HG03159 (cell line): Measurements from ENCODE around the gene MICOS13.

Source experiments
- ATAC-seq: cut with Tn5 transposase; IDR thresholded peaks from one replicate; pipeline ENCODE4 v1.9.1; 2021; ENCODE audit warnings: mild to moderate bottlenecking, moderate library complexity; ENCODE audit not compliant: unreplicated experiment

MICOS13 gene

GRCh38 chr19:5671600-5671999 lies 8.7 kb downstream of the MICOS13 start:
- ATAC-seq = no peak

DNA sequence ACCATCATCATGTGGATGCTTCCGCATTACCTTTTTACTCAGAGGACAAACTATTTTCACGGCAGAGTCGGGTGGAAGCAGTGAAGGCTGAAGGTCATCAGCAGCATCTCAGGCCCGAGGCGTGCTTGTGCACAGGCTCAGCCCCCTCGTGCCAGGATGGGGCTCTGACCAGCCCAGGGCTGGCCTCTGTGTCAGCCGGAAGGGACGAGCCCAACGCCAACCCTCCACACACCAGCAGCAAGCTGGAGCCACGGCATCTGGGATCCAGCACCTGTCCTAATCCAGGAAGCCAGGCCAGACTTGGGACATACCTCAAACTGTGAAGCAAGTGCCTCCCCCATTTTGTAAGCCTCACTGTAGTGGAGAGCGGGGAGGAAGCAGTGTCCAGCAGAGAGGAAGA lies 11.1 kb downstream of the MICOS13 start:
- ATAC-seq = no peak

DNA sequence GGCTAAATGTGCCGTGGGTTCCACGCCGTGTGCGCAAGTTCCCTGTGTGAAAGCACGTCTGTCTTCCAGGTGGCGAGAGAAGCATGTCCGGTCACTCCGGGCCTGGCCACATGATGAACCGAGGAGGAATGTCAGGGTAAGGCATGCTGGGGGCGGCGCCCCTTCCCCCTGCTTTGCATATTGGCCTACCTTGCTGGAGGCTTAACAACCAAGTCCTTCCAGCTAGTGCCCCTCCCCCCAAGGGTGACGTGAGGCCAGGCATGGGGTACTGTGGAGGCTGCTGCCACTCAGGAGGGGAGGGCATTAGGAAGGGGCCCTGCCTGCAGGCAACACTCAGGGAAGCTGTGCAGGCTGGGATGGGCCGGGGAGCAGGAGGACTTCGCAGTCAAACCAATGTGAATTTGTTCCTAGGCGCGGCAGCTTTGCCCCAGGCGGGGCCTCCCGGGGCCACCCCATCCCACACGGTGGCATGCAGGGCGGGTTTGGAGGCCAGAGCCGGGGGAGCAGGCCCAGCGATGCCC lies 12.5 kb downstream of the MICOS13 start:
- ATAC-seq = no peak

DNA sequence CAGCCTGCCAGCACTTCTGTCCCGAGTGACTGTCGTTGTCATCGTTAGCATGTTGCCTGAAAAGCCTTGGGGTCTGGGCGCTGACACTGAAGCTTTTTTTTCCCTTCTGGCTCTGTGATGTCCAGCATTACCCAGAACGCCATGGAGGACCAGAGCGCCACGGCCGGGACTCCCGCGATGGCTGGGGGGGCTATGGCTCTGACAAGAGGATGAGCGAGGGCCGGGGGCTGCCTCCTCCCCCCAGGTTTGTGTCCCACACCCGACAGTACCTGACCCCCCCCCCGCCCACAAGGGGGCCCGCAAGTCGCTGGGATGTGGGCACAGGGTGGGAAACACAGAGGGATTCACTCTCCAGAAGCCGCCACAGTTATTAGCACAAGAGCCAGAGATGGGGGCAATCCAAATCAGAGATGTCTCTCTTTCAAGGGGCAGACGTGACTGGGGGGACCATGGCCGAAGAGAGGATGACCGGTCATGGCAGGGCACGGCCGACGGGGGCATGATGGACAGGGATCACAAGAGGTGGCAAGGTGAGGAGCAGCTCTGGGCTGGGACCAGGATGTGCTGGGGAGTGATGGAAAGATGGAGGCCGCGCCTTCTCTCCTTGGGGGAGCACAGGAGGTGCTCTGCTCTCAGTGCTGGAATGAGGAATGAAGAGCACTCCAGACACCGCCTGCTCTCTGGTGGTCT lies 13.2 kb downstream of the MICOS13 start:
- ATAC-seq = no peak

DNA sequence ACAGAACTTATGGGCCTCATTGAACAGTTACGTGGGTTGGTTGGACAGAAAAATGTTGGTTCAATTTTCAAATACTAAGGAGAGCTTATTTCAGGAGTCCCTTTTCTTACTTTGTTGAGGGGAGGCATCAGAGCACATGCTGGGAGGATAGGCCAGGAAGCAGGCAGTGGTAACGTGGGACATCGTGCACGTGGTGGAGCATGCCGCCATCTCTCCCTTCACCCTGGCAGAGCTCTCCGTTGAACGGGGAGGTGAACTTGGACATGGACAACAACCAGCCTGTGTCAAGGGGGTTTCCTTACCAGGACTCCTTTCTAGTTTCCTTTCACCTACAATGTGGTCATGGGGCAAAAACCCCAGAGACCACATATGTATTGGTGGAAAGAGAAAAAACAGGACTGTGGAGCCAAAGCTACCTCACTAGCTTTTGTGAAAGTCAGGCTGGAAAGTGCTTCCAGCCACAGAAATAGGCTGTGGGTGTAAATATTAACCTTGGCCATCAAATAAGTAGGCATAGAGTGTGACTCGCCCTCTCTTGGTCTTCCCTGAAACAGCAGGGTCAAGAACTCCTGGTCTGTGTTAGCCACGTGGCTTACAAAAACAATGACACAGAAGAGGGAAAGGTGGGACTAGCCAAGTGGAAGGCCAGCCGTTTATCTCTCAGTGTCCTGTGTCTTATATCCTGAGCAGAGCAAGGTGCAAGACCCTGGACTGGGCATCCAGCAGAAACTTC lies 14.4 kb downstream of the MICOS13 start:
- no peak for ATAC-seq

GRCh38 chr19:5664515-5664914 lies 15.8 kb downstream of the MICOS13 start:
- no peak for ATAC-seq

GRCh38 chr19:5663904-5664303 lies 16.4 kb downstream of the MICOS13 start:
- ATAC-seq = no peak

- ATAC-seq = no peak
Measured at GRCh38 chr19:5661483-5661882, 18.8 kb downstream of the MICOS13 start.

DNA sequence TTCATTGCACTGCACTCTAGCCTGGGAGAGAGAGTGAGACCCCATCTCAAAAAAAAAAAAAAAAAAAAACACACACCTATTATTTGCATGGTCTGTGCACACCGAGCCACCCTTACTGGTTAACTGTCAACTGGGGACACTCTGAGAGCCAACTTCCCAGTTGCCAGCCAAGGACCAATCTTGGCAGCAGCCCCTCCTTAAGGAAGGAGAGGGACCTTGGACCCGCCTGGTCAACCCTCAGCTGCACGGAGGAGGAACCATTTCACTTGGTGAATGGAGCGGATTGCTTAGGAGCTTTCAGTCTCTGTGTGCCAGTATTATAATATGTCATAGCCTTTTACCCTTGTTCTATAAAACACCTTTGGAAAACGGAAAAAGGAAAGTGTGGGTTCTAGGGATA lies 24.9 kb downstream of the MICOS13 start:
- ATAC-seq = no peak

- no peak for ATAC-seq
Measured at GRCh38 chr19:5654931-5655330, 25.4 kb downstream of the MICOS13 start.

- ATAC-seq = no peak
Measured at GRCh38 chr19:5652261-5652660, 28.1 kb downstream of the MICOS13 start.

- no peak for ATAC-seq
Measured at GRCh38 chr19:5651361-5651760, 29.0 kb downstream of the MICOS13 start.

GRCh38 chr19:5648464-5648863 lies 31.9 kb downstream of the MICOS13 start:
- ATAC-seq = no peak

DNA sequence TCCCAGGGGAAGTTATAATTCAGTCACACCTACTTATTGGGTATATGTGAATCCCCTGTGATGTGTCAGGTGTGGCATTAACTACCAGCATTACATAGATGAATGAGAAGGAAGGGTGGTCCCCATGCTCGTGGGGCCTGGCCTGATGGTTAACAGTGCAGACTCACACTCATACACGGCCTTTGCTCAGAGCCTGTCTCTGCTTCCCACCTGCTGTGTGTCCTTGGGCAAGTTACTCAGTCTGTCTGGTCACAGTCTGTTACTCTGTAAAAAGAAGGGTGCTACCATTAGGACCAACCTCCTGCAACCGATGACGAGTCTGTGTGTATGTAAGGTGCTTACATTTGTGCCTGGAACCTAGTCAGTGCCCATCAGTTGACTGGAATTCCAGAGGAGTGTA lies 33.6 kb downstream of the MICOS13 start:
- no peak for ATAC-seq

GRCh38 chr19:5645409-5645808 lies 34.9 kb downstream of the MICOS13 start:
- ATAC-seq = no peak

DNA sequence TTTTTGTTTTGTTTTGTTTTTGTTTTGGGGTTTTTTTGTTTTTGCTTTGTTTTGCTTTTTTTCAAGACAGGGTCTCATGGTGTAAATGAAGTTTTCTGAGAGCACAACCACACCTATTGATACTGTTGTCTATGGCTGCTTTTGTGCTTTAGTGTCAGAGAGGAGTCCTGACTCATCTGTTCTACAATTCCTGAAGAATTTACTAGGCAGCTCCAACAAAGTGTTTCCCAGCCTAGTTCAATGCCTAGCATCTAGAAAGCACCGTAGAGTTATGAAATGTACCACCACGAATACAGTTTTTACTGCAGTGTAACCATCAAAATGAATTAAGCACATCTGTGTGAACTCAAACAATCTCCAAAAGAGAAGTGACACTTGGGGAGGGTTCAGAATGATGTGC lies 36.3 kb downstream of the MICOS13 start:
- ATAC-seq = no peak

DNA sequence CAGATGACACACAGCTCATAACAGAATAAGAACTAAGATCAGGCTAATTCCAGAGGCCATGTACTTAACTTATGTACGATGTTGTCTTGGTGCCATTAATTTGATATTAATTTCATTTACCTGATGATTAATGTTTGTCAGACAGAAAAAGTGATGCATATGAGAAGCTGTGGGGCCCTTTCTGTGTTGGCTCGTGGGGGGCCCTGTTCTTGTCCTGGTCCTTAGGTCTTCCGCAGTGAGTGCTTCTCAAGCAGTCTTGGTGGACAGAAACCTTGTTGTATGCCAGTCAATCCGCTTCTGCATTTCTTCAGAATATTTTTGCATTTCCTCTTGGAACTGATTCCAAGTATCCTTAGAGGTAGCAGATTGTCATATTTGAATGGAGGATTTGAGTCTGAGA lies 37.3 kb downstream of the MICOS13 start:
- ATAC-seq = no peak

DNA sequence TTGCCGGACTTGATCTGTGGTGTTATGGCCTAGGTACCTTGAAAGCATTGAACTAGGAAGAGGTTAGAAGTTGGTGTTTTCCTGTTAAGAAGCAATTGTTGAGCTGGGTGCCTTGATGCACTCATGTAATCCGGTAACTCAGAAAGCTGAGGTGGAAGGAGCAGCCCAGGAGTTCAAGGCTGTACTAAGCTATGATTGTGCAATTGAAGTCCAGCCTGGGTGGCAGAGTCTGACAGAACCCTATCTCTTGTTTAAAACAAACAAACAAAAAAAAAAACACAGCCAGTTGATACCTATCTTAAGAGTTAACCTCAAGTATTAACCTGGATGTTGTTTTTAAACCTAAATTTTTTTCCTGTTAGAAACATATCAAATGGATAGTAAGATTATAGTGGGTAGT lies 38.1 kb downstream of the MICOS13 start:
- ATAC-seq = no peak

GRCh38 chr19:5641171-5641570 lies 39.1 kb downstream of the MICOS13 start:
- no peak for ATAC-seq

GRCh38 chr19:5637971-5638370 lies 42.3 kb downstream of the MICOS13 start:
- ATAC-seq = no peak

GRCh38 chr19:5635427-5635826 lies 44.9 kb downstream of the MICOS13 start:
- ATAC-seq = no peak

GRCh38 chr19:5632657-5633056 lies 47.7 kb downstream of the MICOS13 start:
- ATAC-seq = no peak
